ENCODE measurements around the gene LRP10. TPM values are rescaled to one million over a fixed set of nuclear protein-coding genes. Genes with fewer than 3 reads are reported as not detected.

LRP10 gene
- total RNA-seq, 1 donor from 2014 or later = 52.3 TPM

- Mint-ChIP-seq H3K36me3 (peaks cover 3% of the 10 kb centered on the region), H3K4me1 (ENCODE audit: unreplicated experiment) (peaks cover 44% of the 10 kb centered on the region), H3K27ac (peak overlapping the region; percentile 82), H3K4me3 (peak overlapping the region; percentile 74), H3K27me3 (no peaks in the 10 kb centered on the region), H3K9me3 (no peaks in the 10 kb centered on the region)
- DNase-seq (ENCODE audit: extremely low spot score, unreplicated experiment) = no peak
- no peak for TF ChIP-seq CTCF (conservative IDR thresholded peaks at IDR 0.05)
Measured at GRCh38 chr14:22884076-22884737, 12.7 kb downstream of the LRP10 start.

GRCh38 chr14:22884738-22885523 lies 13.4 kb downstream of the LRP10 start:
- DNase-seq (ENCODE audit: extremely low spot score, unreplicated experiment) = no peak
- no peak for TF ChIP-seq CTCF (conservative IDR thresholded peaks at IDR 0.05)
- H3K36me3 Mint-ChIP-seq = peaks cover 3% of the 10 kb centered on the region
- H3K27me3 Mint-ChIP-seq = no peaks in the 10 kb centered on the region
- H3K4me3 Mint-ChIP-seq = peak overlapping the region; percentile 85
- H3K27ac Mint-ChIP-seq = peak overlapping the region; percentile 75
- H3K4me1 Mint-ChIP-seq (ENCODE audit: unreplicated experiment) = peaks cover 48% of the 10 kb centered on the region
- H3K9me3 Mint-ChIP-seq = no peaks in the 10 kb centered on the region

GRCh38 chr14:22885975-22886374 lies 14.4 kb downstream of the LRP10 start:
- peak overlapping the region; percentile 83 for H3K27ac Mint-ChIP-seq
- no peak for DNase-seq (ENCODE audit: extremely low spot score, unreplicated experiment)
- no peaks in the 10 kb centered on the region for H3K27me3 Mint-ChIP-seq
- H3K9me3 Mint-ChIP-seq = no peaks in the 10 kb centered on the region
- no peak for TF ChIP-seq CTCF (conservative IDR thresholded peaks at IDR 0.05)
- peak overlapping the region; percentile 85 for H3K4me3 Mint-ChIP-seq
- peaks cover 8% of the 10 kb centered on the region for H3K36me3 Mint-ChIP-seq
- peaks cover 54% of the 10 kb centered on the region for H3K4me1 Mint-ChIP-seq (ENCODE audit: unreplicated experiment)

DNA sequence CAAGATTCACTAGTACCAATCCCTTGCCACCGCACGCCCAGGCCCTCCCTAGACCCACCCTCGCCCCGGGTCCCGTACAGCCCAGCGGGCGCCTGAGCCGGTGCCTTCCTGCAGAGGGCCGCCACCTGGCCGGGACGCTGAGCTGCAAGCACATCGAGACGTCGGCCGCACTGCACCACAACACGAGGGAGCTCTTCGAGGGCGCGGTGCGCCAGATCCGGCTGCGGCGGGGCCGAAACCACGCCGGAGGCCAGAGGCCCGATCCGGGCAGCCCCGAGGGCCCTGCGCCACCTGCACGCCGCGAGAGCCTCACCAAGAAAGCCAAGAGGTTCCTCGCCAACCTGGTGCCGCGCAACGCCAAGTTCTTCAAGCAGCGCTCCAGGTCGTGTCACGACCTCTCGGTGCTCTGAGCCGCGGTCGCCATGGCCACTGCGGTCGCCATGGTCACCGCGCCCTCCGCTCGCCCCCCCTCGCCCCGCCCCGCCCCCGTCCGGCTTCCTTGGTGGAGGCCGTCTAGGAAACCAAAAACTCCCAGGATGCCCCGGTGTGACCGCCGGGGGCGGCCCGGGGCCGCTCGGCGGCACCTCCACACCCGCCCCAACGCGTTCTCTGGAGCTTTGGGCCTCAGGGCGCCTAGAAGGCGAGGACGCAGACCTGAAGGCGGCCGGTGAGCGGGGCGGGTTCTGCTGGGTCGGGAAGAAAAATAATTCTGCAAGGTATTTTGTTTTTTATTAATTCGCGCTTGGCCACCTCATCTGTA lies 15.1 kb downstream of the LRP10 start:
- peak overlapping the region; percentile 98 for H3K4me3 Mint-ChIP-seq
- peak overlapping the region; percentile 95 for H3K27ac Mint-ChIP-seq
- H3K4me1 Mint-ChIP-seq (ENCODE audit: unreplicated experiment) = peaks cover 52% of the 10 kb centered on the region
- no peaks in the 10 kb centered on the region for H3K27me3 Mint-ChIP-seq
- H3K9me3 Mint-ChIP-seq = no peaks in the 10 kb centered on the region
- peak; percentile 79 for DNase-seq (ENCODE audit: extremely low spot score, unreplicated experiment)
- H3K36me3 Mint-ChIP-seq = peaks cover 8% of the 10 kb centered on the region
- peak; percentile 41 for TF ChIP-seq CTCF (conservative IDR thresholded peaks at IDR 0.05)

DNA sequence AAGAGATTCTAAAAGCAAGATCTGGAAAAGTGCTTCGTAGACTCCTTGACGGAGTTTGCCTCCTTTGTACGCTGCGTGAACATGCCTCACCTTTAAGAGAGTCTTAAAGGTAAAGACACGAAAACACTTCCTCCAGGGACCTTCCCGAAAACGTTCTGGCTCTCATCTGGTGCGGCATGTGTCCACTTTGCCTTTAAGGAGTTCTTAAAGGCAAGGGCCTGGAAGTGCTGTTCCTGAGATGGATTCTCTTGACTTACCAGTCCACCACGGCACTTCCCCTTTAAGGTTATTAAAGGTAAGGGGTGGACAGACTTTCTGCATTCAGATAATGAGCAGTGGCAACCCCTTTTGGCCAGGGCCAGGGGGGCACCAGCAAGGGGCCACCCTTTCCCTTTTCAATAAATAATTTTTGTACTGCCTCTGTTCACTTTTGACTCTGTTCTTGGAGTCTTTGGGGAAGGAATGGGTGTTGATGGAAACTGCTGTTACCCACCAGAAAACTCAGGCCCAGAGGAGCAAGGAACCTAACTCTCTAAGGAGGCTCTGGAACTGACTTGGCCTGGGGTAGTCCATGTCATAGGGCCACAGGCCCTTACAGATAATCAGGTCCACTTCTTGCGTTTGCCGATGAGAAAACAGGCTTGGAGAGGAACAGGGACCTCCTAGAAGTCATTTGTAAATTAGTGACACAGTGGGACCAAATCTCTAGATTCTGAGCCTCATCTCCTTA lies 15.9 kb downstream of the LRP10 start:
- no peak for TF ChIP-seq CTCF (conservative IDR thresholded peaks at IDR 0.05)
- Mint-ChIP-seq H3K36me3 (peaks cover 8% of the 10 kb centered on the region), H3K4me3 (peak overlapping the region; percentile 98), H3K9me3 (no peaks in the 10 kb centered on the region), H3K27me3 (no peaks in the 10 kb centered on the region), H3K27ac (peak overlapping the region; percentile 95), H3K4me1 (ENCODE audit: unreplicated experiment) (peaks cover 45% of the 10 kb centered on the region)
- DNase-seq (ENCODE audit: extremely low spot score, unreplicated experiment) = no peak
